Medulla oblongata (tissue), 1 donor: ENCODE results near the gene SPEM3.
A peak's percentile ranks its signal among the peaks of the same experiment; 100 is the strongest.

Source experiments
- DNase-seq: peaks from one replicate; pipeline ENCODE4 v3.0.0-alpha.2; 2015; ENCODE audit errors: extremely low spot score

Gene SPEM3

DNA sequence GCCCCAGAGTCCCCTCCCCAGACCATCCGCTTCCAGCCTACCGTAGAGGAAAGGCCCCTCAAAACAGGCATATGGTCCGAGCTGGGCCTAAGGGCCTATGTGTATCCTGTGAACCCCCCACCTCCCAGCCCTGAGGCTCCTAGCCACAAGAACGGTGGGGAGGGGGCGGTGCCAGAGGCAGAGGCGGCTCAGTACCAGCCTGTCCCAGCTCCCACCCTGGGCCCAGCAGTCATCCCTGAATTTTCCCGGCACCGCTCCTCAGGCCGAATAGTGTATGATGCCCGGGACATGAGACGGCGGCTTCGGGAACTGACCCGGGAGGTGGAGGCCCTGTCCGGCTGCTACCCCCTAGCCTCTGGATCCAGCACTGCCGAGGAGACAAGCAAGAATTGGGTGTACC, 7.5 kb upstream of the SPEM3 start:
- DNase-seq: no peak

DNA sequence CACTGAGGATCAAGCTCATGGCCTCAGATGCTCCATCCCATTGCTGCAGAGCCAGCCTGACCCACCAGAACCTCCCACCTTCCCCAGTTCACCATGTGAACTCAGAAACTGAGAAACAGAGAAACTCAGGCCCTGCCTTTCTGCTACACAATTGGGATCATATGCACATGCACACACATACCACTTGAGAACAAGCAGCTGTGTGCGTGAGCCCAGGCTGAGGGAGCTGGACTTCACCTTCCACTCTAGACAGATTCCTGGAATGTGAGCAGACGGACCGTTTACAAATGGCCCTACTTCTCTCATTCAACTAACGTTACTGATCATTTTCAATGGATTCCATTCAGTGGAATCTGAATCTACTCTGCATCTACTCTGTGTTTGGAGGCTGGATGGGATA, 5.0 kb upstream of the SPEM3 start:
- no peak for DNase-seq

DNA sequence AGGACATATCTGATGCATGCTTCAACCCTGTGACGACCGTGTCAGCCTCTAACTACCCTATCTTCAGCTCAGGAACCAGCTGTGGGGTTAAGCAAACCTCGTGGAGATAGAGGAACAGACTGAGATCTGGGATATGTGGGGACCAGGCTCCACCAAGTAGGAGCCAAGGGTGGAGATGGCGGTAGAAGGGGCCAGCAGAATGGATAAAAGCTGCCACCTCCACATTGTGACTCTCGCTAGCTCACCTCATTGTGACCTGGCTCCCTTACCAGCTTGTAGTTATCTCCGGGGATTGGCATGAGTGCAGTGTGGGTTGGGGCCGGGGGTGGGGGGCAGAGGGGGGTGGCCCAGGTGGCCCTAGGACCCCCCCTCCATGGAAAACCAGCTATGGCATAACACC, 3.3 kb upstream of the SPEM3 start, which contains the start of gene SPEM2:
Gene SPEM2, plus strand, starts transcription at position 301 of the 400 bp plus-strand sequence. Its CDS starts 73 bp downstream, at position 374.
- no peak for DNase-seq

DNA sequence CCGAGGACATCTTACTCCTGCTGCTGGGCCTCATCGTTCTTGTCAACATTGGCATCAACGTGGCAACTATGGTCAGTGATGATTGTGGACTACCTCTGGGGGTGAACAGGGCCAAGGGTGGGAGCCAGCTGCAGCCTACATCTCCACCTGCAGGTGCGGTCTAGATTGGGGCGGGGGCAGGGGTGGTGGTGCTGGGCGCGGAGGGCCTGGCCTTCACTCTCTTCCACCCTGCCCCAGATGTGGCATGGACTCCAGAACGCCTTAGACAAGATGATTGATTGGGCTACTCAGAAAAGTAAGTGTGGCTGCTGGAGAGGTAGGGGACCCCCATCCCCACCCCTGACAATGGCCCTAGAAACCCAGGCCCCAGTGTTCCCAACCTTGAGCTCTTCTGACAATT, 2.9 kb upstream of the SPEM3 start:
- DNase-seq: no peak

DNA sequence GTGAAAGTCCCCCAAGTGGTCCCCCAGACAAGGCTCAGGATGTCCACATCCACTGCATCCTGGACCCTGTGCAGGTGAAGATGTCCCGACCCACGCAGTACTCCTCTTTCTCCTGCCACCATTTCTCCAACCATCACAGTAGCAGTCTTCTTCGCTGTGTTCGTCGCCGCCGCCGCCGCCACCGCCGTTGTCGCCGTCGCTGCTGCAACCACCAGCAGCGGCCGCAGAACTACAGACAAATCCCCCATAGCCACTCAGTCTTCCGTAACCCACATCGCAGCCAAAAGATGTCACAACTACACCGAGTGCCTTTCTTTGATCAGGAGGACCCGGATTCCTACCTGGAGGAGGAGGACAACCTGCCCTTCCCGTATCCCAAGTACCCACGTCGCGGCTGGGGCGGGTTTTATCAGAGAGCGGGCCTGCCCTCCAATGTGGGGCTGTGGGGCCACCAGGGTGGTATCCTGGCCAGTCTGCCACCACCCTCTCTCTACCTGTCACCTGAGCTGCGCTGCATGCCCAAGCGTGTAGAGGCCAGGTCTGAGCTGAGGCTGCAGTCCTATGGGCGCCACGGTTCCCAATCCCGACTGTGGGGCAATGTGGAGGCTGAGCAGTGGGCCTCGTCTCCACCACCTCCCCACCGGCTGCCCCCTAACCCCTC, 2.3 kb upstream of the SPEM3 start:
- no peak for DNase-seq

DNA sequence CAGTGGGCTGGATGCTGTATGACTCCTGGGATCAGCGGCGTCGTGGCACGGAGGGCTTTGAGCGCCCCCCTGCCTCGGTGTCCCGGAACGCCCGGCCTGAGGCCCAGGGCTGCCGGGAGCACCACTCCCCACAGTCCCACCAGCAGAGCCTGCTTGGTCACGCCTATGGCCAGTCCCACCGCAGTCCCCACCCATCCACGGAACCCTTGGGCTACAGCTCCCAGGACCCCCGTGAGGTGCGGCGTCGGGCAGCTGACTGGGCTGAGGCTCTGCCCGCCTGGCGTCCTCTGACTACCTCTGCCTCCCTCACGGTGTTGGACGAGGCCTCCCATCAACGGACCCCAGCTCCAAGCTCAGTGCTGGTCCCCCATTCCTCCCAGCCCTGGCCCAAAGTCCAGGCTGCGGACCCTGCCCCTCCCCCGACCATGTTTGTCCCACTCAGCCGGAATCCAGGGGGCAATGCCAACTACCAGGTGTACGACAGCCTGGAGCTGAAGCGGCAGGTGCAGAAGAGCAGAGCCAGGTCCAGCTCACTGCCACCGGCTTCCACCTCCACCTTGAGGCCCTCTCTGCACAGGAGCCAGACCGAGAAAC, 1.7 kb upstream of the SPEM3 start:
- no peak for DNase-seq

DNA sequence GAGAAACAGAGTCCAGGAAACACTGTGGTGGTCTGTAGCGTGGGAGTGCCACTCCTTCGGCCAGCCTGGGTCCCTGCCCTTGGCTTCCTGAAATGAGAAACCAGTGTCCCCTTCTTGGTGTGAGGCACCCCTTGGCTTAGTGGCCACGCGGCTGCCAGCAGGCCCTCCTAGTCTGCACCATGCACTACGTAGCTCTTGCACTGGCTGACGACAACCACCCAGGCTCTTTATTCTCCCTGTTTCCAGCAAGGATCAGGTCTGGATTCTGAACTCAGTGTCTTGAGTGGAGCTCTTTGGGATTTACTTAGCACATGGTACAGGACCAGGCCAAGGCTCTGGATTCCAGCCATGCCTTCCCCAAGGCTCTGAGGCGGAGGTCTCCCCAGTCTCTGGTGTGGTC, 1.1 kb upstream of the SPEM3 start:
- no peak for DNase-seq

DNA sequence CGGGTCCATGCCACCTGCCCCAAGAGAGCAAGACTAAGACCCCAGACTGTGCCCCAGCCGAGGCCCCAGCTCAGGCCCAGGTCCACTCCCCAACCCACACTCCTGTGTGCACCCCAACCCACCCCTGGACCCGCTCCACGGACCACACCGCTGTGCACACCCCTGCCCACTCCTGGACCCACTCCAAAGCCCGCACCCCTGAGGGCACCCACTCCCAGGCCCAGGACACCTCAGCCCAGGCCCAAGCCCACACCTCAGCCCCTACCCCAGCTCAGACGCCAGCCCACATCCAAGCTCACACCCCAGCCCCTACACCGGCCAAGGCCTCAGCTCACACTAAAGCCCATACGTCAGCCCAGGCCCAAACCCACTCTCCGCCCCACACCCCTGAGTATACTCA, 1.1 kb downstream of the SPEM3 start:
- DNase-seq: no peak

DNA sequence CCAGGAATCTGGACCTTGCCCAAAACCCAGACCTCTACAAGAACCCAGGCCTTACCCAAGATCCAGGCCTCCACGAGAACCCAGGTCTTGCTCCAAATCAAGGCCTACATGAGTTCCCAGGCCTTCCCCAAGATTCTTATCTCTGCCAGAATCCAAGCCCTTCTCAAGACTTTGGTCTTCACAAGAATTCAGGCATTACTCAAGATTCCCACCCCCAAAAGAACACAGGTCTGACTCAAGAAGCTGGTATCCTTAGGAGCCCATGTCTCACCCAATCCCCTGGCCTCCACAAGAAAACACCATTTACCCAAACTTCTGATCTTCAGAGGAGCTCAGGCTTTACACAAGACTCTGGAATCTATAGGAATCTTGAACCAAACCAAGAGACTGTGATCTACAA, 2.6 kb downstream of the SPEM3 start:
- DNase-seq: no peak

DNA sequence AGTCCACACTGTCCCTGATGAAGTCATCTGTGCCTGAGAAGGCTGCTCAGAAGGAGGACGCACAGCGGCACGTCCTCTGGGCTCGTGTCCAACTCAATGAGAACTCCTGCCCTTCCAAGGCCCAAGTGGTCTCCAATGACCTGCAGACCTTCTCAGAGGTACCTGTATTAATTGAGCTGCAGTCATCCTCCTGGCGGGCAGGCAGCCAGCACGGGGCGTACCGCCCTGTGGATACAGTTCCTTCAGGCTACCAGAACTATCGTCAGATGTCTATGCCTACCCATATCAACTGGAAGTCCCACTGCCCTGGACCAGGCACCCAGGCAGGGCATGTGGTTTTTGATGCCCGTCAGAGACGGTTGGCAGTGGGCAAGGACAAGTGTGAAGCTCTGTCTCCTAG, 3.6 kb downstream of the SPEM3 start:
- DNase-seq: no peak

DNA sequence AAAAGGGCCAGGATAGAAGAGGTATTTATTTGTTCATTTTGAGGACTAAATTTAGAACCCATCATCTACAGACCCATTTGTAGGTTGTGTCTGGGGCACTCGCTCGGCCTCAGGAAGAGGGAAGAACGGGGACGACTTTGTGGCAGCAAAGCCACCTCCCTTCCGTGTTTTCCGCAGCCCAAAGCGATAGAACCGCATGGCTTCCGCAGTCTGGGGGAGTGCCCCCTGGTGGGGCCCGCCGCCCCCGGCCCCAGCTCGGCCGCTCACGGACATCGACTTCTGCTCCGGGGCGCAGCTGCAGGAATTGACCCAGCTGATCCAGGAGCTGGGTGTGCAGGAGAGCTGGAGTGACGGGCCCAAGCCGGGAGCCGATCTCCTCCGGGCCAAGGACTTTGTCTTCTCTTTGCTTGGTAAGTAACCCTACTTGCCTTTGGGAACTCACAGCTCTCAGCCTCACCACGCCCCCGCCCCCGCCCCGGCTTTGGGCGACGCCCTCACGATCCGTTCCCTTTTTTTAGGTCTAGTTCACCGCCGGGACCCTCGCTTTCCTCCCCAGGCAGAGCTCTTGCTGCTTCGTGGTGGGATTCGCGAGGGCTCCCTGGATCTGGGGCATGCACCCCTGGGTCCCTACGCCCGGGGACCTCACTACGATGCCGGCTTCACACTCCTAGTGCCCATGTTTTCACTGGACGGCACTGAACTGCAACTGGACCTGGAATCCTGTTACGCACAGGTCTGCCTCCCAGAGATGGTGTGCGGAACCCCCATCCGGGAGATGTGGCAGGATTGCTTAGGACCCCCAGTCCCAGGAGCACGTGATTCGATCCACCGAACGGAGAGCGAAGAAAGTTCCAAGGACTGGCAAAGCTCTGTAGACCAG, 7.3 kb downstream of the SPEM3 start:
- no peak for DNase-seq

DNA sequence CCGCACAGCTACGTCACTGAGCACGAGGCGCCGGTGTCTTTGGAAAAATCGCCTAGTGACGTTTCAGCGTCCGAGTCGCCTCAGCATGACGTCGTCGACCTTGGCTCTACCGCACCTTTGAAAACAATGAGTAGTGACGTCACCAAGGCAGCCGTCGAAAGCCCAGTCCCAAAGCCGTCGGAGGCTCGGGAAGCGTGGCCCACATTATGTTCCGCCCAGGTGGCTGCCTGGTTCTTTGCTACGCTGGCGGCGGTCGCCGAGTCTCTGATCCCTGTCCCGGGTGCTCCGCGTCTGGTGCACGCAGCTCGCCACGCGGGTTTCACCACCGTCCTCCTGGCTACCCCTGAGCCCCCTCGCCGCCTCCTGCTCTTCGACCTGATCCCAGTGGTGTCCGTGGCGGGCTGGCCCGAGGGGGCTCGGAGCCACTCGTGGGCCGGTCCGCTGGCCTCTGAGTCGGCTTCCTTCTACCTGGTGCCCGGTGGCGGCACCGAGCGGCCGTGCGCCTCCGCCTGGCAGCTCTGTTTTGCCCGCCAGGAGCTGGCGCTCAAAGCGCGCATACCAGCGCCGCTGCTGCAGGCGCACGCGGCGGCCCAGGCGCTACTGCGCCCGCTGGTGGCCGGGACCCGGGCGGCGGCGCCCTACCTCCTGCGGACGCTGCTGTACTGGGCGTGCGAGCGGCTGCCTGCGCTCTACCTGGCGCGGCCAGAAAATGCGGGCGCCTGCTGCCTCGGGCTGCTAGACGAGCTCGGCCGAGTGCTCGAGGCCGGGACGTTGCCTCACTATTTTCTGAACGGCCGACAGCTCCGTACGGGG, 8.1 kb downstream of the SPEM3 start:
- peak; percentile 82 for DNase-seq

DNA sequence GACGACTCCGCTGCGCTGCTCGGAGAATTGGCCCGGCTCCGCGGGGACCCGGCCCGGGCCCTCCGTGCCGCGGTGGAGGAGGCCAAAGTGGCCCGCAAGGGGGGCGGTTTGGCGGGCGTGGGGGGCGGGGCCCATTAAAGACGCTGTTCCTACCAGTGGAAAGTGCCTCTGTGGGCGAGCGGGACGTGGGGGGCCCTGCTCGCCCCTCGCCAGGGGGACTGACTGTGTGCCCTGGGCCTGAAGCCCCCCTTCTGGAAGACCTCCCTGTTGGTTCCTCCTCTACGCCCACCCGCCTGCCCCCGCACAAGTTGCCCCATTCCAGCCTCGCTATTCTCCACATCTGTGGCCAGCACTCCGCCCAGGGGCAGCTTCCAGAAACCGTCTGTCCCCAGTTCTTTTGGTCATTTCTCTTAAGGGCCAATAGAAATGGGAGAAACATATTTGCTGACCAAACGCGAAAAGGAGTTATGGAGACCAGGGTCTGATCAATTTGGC, 8.8 kb downstream of the SPEM3 start:
- DNase-seq: no peak

DNA sequence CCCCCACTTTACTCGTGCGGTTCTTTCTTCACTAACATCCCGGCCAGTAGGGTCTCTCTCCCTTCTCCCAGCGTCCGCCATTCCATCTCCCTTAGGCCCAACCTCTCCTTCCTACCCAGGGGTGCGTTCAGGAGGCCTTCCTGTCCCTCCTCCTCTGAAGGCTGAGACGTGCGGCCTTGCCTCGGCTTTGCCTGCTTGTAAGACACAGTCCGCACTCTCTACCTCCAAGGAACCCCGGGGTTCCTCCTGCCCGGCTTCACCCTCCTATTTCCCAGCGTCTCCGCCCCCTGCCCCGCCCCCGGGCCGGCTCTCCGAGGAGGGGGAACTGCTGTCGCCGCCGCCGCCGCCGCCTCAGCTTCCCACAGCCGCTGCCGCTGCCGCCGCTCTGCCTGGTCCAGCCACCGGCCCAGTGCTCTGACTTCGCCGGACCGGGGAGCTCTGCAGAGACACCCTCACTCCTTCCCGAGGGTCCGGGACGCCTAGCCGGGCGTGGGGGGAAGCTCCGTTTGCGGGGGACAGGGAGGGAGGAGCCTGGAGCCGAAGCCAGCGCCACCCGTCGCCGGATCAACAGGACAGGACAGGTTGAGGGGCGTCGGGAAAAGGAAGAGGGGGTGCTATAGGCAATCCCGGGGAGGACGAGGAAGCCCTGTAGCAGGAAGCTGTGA, 9.4 kb downstream of the SPEM3 start:
- DNase-seq: peak; percentile 69

DNA sequence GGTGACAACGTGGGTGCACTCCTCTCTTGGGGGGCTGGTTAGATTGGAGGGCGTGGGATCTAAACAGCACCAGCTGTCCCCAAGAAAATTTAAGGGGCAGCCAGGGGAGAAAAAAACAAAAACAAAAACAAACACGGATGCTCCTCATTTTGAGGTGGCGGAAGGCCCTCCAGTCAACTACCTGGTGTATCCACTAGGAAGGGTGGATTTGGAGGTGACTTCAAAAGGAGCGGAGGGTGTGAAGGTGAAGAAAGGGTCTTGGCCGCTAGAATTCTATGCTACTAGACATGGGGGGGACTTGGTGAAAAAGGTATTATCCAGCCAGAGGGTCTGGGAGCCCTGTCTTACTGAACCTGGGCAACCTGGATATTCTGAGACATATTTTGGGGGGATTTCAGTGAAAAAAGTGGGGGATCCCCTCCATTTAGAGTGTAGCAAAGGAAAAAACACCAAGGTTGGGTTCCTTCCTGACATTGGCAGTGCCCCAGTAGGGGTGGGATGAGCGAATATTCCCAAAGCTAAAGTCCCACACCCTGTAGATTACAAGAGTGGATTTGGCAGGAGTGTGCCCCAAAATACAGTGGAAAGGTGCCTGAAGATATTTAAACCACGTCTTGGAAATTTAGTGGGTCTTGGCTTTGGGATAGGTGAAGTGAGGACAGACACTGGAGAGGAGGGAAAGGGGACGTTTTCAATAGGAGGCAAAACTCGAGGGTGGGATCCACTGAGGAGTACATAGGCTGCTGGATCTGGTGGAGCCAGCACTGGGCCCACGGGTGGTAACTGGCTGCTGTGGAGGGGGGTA, 10.2 kb downstream of the SPEM3 start:
- DNase-seq: no peak

DNA sequence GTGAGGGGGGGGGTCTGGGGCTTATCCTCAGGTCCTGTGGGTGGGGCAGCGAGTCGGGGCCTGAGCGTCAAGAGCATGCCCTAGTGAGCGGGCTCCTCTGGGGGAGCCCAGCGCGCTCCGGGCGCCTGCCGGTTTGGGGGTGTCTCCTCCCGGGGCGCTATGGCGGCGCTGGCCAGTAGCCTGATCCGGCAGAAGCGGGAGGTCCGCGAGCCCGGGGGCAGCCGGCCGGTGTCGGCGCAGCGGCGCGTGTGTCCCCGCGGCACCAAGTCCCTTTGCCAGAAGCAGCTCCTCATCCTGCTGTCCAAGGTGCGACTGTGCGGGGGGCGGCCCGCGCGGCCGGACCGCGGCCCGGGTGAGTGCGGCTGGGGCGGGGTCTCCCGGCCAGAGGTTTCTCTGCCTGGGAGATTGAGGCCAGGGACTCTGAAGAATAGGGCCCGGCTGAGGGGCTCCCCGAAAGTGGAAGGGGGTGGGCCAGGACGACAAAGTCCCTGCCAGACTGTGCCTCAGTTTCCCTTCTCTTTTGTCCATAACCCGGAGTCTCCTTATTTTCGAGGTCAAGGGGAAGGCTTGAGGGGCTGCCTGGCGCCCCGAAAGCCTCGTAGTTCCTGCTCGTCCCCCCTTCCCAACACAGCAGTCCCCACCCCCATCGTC, 10.9 kb downstream of the SPEM3 start, which contains the start of gene FGF11:
Gene FGF11, plus strand, starts transcription at position 51 of the 651 bp plus-strand sequence. Its CDS starts 109 bp downstream, at position 160.
- no peak for DNase-seq

DNA sequence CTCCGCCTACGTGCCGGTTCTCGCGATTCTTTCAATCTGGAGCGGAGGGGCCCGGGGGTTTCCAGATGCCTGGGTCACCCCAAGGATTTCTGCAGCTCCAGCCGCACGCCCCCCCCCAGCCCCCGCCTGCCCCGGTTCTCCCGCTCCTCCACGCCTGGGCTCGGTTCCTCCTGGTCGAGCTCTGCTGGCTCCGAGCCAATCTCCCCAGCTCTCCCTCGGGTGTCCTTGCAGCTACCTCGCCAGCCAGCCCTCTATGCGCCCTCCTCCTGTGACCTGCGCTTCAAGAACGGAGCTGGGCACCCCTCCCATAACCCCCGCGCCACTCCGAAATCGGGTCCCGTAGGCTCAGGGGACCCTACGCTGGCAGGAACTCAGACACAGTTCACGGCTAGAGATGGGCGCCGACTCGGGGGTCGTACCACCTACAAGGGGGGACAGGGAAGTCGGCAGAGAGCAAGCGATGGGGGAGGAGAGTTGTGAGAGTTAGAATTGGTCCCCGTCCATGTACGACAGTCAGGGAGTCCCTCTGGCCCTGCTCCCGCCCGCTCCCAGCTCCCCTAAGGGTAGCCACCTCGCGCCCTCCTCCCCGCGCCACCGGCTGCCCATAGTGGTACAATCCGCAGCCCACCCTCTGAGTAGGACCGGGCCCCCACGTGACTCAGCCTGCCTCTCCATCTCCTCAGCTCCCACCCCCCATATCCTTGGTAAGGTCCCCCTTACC, 11.6 kb downstream of the SPEM3 start:
- peak; percentile 28 for DNase-seq

DNA sequence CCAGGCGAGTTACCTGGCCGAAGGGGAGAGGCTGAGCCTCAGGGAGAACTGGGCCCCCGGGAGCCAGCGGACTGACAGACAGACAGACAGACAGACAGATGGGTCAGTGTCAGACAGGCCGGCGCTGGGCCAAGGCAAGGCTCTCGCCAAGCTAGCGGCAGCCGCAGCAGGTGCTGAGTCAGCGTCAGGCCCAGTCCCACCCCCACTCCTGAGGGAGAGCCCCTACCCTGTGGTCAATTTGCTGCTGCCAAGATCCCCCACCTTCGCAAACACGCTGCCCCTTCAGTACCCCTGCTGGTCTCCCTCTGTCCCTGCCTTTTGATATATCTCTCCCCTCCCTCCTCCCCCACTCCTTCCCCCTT, 12.2 kb downstream of the SPEM3 start:
- DNase-seq: no peak

DNA sequence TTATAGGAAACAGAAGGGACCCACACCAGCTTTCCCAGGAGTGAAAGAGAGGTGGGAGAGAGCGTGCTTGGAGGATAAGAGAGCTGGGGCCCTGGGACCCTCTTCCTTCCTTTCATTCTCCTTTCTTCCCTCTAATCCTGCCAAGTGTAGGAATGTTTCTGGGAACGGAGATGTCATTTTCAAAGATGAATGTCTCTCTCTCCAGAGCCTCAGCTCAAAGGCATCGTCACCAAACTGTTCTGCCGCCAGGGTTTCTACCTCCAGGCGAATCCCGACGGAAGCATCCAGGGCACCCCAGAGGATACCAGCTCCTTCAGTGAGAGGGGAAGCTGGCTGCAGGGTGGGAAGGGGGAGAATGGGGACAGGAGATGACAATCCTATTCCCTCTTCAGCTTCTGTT, 12.6 kb downstream of the SPEM3 start:
- no peak for DNase-seq
